Measurements from ENCODE around the gene TIGD3. TPM values are rescaled to one million over a fixed set of nuclear protein-coding genes. Genes with fewer than 3 reads are reported as not detected.
A peak's percentile ranks its signal among the peaks of the same experiment; 100 is the strongest.

TIGD3 gene
- total and polyA plus RNA-seq, 9 of the 15 experiments (the other 6 are each of a cell fraction or from before 2014, with no cell fraction given) = 0.06 to 1.3 (median 0.56) TPM

DNA sequence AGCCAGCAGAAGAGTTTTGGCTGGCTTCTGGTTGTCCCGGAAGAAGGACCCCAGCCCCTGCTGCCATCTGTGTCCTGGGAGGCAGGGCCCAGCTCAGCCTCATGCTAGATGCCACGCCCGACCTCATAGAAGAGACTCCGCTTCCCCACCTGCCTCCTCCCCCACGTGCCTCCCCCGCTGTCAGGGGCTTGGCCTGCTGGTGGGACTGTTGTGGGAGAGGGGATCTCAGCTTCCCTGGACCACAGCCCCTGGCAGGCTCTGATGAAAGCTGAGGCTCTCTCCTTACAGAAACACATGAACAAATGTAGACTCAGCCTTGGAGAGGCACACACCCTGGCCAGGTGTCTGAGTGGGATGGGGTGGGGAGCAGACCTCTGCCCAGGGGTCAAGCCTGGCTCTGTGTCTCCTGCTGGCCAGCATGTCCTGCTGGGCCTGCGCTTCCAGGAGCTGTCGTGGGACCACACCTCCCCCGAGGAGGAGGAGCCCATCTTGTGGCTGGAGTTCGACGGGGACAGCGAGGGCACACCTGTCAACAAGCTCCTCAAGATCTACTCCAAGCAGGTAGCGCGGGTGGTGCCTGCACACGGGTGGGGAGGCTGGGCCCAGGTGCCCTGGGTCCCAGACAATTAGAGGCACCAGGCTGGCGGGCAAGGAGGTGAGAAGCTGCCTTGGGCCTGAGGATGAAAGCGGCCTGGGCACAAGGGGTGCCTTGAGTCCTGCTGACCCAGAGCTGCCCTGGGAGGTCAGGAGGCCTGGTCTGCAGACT is 45.9 kb downstream of the TIGD3 start:
- no peak for FAIRE-seq

More for the DNA sequence above, 45.9 kb downstream of the TIGD3 start:
- POLR2A ChIA-PET = interaction anchor here (0.6 to 12.2 kb wide), 9 partner anchors 10 to 210 kb away, joined by 3 to 185 read pairs (median 4); partner anchors contain the start of genes FRMD8, MALAT1 and NEAT1
- H4K20me1 ChIP-seq (replicated peaks; ENCODE audit: control insufficient read depth, insufficient read depth, low read length) = peaks cover 4% of the 10 kb centered on the region; the same call in 1 of the 2 replicates
- no peaks in the 10 kb centered on the region for H3K9me1 ChIP-seq (ENCODE audit: control insufficient read depth, insufficient read depth, low read length)
- peaks cover 9 to 61% of the 10 kb centered on the region in 2 experiments for H3K4me1 ChIP-seq (replicated peaks in 1 of 2; ENCODE audit: control insufficient read depth in 2 of 2, insufficient read depth in 2 of 2, low read length in 2 of 2)
- intact Hi-C loops (cut with micrococcal nuclease) = no loop called here
- BruUV-seq (replicated peaks) = no TSS peak
- DNase-seq (ENCODE audit: extremely low read depth in 1 of 4, low spot score in 3 of 4) = no peak
- H3K4me3 ChIP-seq = no peak overlapping the region
- CTCF ChIA-PET (ENCODE audit: low intra/inter-chr PET ratio) = no interaction called here
- in situ Hi-C loops (cut with MboI) = no loop called here
- H3K9ac ChIP-seq (ENCODE audit: insufficient read depth in 1 of 2, low read depth in 2 of 2, low read length in 2 of 2) = peak overlapping the region in 1 of 2 experiments; percentile 79; a peak in 2 of 4 replicates
- peaks cover 83% of the 10 kb centered on the region for H3K36me3 ChIP-seq (ENCODE audit: control insufficient read depth, insufficient read depth, low read length)
- 80% methylated on average over 16 of the region's 17 CpGs for WGBS (ENCODE audit: insufficient coverage, low coverage, missing lambda C conversion rate)
- H3K79me2 ChIP-seq (ENCODE audit: control insufficient read depth, insufficient read depth, low read length) = no peaks in the 10 kb centered on the region
- no peak overlapping the region for H2AFZ ChIP-seq (ENCODE audit: low read depth, low read length)
- no peak for ATAC-seq
- no peaks in the 10 kb centered on the region for H3K27me3 ChIP-seq (ENCODE audit: control insufficient read depth in 2 of 2, insufficient read depth in 2 of 2, low read length in 2 of 2)
- H3K4me2 ChIP-seq (ENCODE audit: insufficient read depth, low read length) = no peak overlapping the region
- no peak overlapping the region for H3K27ac ChIP-seq (ENCODE audit: extremely low read depth, low read depth, low read length)
- TF ChIP-seq PTTG1 (tag; IDR thresholded peaks at IDR 0.05; ENCODE audit: low read depth) (no peak), NONO (IDR thresholded peaks at IDR 0.05; ENCODE audit: low read depth in 2 of 2, low read length in 1 of 2) (no peak), ZNF778 (CRISPR knock-in tag; IDR thresholded peaks at IDR 0.05) (no peak), SMARCA4 (IDR thresholded peaks at IDR 0.05) (no peak), POLR2G (IDR thresholded peaks at IDR 0.05; ENCODE audit: low read depth, low read length) (peak; percentile 45; the same call in 1 of the 2 replicates)
- TF ChIP-seq, protein P1, sequence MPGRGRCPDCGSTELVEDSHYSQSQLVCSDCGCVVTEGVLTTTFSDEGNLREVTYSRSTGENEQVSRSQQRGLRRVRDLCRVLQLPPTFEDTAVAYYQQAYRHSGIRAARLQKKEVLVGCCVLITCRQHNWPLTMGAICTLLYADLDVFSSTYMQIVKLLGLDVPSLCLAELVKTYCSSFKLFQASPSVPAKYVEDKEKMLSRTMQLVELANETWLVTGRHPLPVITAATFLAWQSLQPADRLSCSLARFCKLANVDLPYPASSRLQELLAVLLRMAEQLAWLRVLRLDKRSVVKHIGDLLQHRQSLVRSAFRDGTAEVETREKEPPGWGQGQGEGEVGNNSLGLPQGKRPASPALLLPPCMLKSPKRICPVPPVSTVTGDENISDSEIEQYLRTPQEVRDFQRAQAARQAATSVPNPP (IDR thresholded peaks at IDR 0.05; ENCODE audit: borderline replicate concordance, insufficient read depth, insufficient read length) = no peak
- H3K9me3 ChIP-seq (replicated peaks; ENCODE audit: control insufficient read depth, insufficient read depth, low read depth, low read length) = no peaks in the 10 kb centered on the region
